ENCODE results near the gene PARD3B.

DNA sequence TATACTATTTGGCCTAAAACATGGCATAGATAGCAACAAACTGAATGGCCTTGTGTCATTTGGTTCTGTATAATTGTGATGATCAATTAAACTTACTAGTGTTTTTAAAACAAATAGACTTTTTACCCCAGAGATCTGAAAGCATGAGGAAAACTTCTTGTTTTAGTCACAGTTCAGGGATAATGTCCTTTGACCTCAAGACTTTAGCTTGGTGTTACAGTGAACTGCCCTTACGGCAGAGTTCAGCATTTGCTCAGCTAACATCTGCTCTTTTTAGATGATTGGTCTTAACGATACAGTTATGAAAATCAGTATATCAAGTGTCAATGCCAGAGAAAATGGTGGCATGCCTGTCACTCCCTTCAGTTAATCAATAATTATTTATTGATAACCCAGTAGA is 429.2 kb downstream of the PARD3B start:
- TF ChIP-seq, protein P1, sequence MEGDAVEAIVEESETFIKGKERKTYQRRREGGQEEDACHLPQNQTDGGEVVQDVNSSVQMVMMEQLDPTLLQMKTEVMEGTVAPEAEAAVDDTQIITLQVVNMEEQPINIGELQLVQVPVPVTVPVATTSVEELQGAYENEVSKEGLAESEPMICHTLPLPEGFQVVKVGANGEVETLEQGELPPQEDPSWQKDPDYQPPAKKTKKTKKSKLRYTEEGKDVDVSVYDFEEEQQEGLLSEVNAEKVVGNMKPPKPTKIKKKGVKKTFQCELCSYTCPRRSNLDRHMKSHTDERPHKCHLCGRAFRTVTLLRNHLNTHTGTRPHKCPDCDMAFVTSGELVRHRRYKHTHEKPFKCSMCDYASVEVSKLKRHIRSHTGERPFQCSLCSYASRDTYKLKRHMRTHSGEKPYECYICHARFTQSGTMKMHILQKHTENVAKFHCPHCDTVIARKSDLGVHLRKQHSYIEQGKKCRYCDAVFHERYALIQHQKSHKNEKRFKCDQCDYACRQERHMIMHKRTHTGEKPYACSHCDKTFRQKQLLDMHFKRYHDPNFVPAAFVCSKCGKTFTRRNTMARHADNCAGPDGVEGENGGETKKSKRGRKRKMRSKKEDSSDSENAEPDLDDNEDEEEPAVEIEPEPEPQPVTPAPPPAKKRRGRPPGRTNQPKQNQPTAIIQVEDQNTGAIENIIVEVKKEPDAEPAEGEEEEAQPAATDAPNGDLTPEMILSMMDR (IDR thresholded peaks at IDR 0.05; ENCODE audit: control extremely low read depth in 1 of 3, insufficient read depth in 1 of 3, low read depth in 1 of 3, low read length in 3 of 3) = no peak
- TF ChIP-seq BACH1 (IDR thresholded peaks at IDR 0.05; ENCODE audit: low read length) = no peak
- no peak for TF ChIP-seq USF2 (IDR thresholded peaks at IDR 0.05; ENCODE audit: low read length)
- TF ChIP-seq SUZ12 (IDR thresholded peaks at IDR 0.05; ENCODE audit: low read length) = no peak

All from H1 (cell line).